K562 (cell line): ENCODE measurements around the gene PGPEP1. TPM values are rescaled to one million over a fixed set of nuclear protein-coding genes. Genes with fewer than 3 reads are reported as not detected.

Experiments
- ATF2 ChIP-seq: sonication (generic); formaldehyde crosslinking; IDR thresholded peaks from 2 replicates; pipeline ENCODE4 v1.8.1; 2022; ENCODE audit warnings: missing genetic modification reagents
- CXXC5 ChIP-seq: fragments of 250-450 bp; sonication (Bioruptor Pico); IDR thresholded peaks from 2 replicates; pipeline ENCODE4 v1.8.0; 2022; ENCODE audit warnings: inconsistent platforms, mild to moderate bottlenecking, moderate library complexity
- HCFC1 ChIP-seq: IDR thresholded peaks from 2 replicates; pipeline ENCODE4 v1.6.1; 2012; ENCODE audit warnings: low read depth, low read length, improper control_type of control experiment
- HNRNPL ChIP-seq: fragments of 200-400 bp; formaldehyde crosslinking; IDR thresholded peaks from 2 replicates; pipeline ENCODE4 v1.6.1; 2017; ENCODE audit warnings: low read depth, mild to moderate bottlenecking, low read length
- HNRNPLL ChIP-seq: fragments of 200-400 bp; formaldehyde crosslinking; IDR thresholded peaks from 2 replicates; pipeline ENCODE4 v1.6.1; 2017; ENCODE audit warnings: low read length, low read depth, mild to moderate bottlenecking; ENCODE audit not compliant: poor library complexity, severe bottlenecking
- JUN ChIP-seq, 2 experiments: sonication (generic) in 1 of 2; formaldehyde crosslinking in 1 of 2; IDR thresholded peaks; 2 replicates each; pipeline versions ENCODE4 v1.6.1 to v1.8.0; 2012 to 2022; ENCODE audit warnings: borderline replicate concordance in 2 of 2, mild to moderate bottlenecking in 2 of 2, improper control_type of control experiment in 1 of 2, low read depth in 1 of 2, low read length in 1 of 2, missing genetic modification reagents in 1 of 2
- MYC ChIP-seq, 2 experiments: fragments of 250-450 bp in 1 of 2; sonication (Bioruptor Pico) in 1 of 2; IDR thresholded peaks; 2 replicates each; pipeline versions ENCODE4 v1.5.1 to v1.6.1; 2012 to 2021; ENCODE audit warnings: low read depth in 2 of 2, borderline replicate concordance in 1 of 2, improper control_type of control experiment in 1 of 2, low read length in 1 of 2, mild to moderate bottlenecking in 1 of 2, moderate library complexity in 1 of 2
- NR1H2 ChIP-seq: sonication (generic); formaldehyde crosslinking; IDR thresholded peaks from 2 replicates; pipeline ENCODE4 v1.4.0; 2020; ENCODE audit warnings: mild to moderate bottlenecking, missing genetic modification reagents
- NR4A1 ChIP-seq, 2 experiments: fragments of 250-450 bp in 1 of 2; fragments of 450-650 bp in 1 of 2; sonication (Bioruptor Pico) in 1 of 2; IDR thresholded peaks; 2 replicates each; pipeline versions ENCODE4 v1.4.0 to v1.6.1; 2016 to 2020; ENCODE audit warnings: mild to moderate bottlenecking in 2 of 2, missing compliant biosample characterization in 1 of 2, missing genetic modification characterization in 1 of 2, moderate library complexity in 1 of 2
- NRF1 ChIP-seq, 2 experiments: fragments of 450-650 bp; IDR thresholded peaks in 1 of 2; conservative IDR thresholded peaks in 1 of 2; 2 replicates each; pipeline ENCODE4 v1.6.1; 2014; ENCODE audit warnings: mild to moderate bottlenecking in 2 of 2
- PCBP1 ChIP-seq: fragments of 200-400 bp; formaldehyde crosslinking; IDR thresholded peaks from 2 replicates; pipeline ENCODE4 v1.6.1; 2018; ENCODE audit warnings: mild to moderate bottlenecking, low read depth, low read length; ENCODE audit not compliant: poor library complexity, severe bottlenecking
- PRPF4 ChIP-seq: fragments of 200-400 bp; formaldehyde crosslinking; IDR thresholded peaks from one replicate; pipeline ENCODE4 v1.6.1; 2017; ENCODE audit warnings: low read length, low read depth, mild to moderate bottlenecking; ENCODE audit not compliant: insufficient read depth, poor library complexity, severe bottlenecking
- RCOR1 ChIP-seq, 2 experiments: IDR thresholded peaks; 2 replicates each; pipeline ENCODE4 v1.6.1; 2012; ENCODE audit warnings: low read depth in 2 of 2, low read length in 2 of 2, borderline replicate concordance in 1 of 2, improper control_type of control experiment in 1 of 2
- SAFB2 ChIP-seq: fragments of 200-400 bp; formaldehyde crosslinking; IDR thresholded peaks from 2 replicates; pipeline ENCODE4 v1.6.1; 2018; ENCODE audit warnings: borderline replicate concordance, low read length, low read depth, moderate library complexity; ENCODE audit not compliant: severe bottlenecking
- SMAD1 ChIP-seq: fragments of 150-350 bp; IDR thresholded peaks from 2 replicates; pipeline ENCODE4 v1.6.1; 2014; ENCODE audit warnings: low read length, low read depth; ENCODE audit not compliant: partially characterized antibody
- SMARCC2 ChIP-seq: fragments of 450-650 bp; IDR thresholded peaks from 2 replicates; pipeline ENCODE4 v1.6.1; 2017; ENCODE audit warnings: antibody characterized with exemption, moderate library complexity, mild to moderate bottlenecking, low read depth
- SMC3 ChIP-seq: conservative IDR thresholded peaks from 2 replicates; pipeline ENCODE4 v1.6.1; 2011; ENCODE audit warnings: low read depth, low read length, improper control_type of control experiment; ENCODE audit not compliant: insufficient read depth
- TAF1 ChIP-seq: IDR thresholded peaks from 2 replicates; pipeline ENCODE4 v1.6.1; 2011; ENCODE audit warnings: mild to moderate bottlenecking, low read length, moderate library complexity; ENCODE audit not compliant: insufficient read depth, control insufficient read depth, severe bottlenecking; ENCODE audit errors: extremely low read depth
- TCF7 ChIP-seq: sonication (generic); IDR thresholded peaks from 2 replicates; pipeline ENCODE4 v1.6.1; 2016; ENCODE audit warnings: antibody characterized with exemption, borderline replicate concordance
- ZNF224 ChIP-seq: sonication (generic); formaldehyde crosslinking; IDR thresholded peaks from 2 replicates; pipeline ENCODE4 v1.8.0; 2022; ENCODE audit warnings: mild to moderate bottlenecking, missing genetic modification reagents
- ZNF24 ChIP-seq: fragments of 450-650 bp; IDR thresholded peaks from 2 replicates; pipeline ENCODE4 v1.6.1; 2016
- ZNF316 ChIP-seq: fragments of 450-650 bp; IDR thresholded peaks from 2 replicates; pipeline ENCODE4 v1.6.1; 2016
- ZNF431 ChIP-seq: sonication (generic); formaldehyde crosslinking; IDR thresholded peaks from 2 replicates; pipeline ENCODE4 v1.8.0; 2022; ENCODE audit warnings: mild to moderate bottlenecking, missing genetic modification reagents
- ZNF740 ChIP-seq, 3 experiments: fragments of 200-800 bp in 1 of 3; sonication (Bioruptor generic) in 1 of 3; sonication (generic) in 1 of 3; formaldehyde crosslinking in 1 of 3; IDR thresholded peaks; 2 replicates each; pipeline versions ENCODE4 v1.6.1 to v1.8.0; 2016 to 2022; ENCODE audit warnings: mild to moderate bottlenecking in 2 of 3, missing compliant biosample characterization in 2 of 3, missing genetic modification characterization in 2 of 3, missing genetic modification reagents in 1 of 3
- polyA plus RNA-seq, 8 experiments: library from polyadenylated mRNA; depleted of rRNA in 4 of 8; stranded (reverse) in 5 of 8; unstranded in 3 of 8; fragments of >200 nt; fragmentation: Nextera tagmentation in 2 of 8; fragmentation: Illumina TruSeq in 1 of 8; extraction: Ambion mirVana in 2 of 8; extraction: Trizol in 1 of 8; gene quantifications; 2 replicates each; pipeline versions ENCODE4 v1.2.1 to v1.2.3, GENCODE V29; 2011 to 2014; ENCODE audit warnings: inconsistent platforms in 1 of 8, missing spikeins in 1 of 8
- total RNA-seq, 7 experiments: library from RNA; depleted of rRNA in 6 of 7; stranded (reverse); fragments of >200 nt in 6 of 7; fragmentation: Illumina TruSeq in 2 of 7; extraction: Trizol in 2 of 7; gene quantifications; 2 replicates each; pipeline versions ENCODE4 v1.2.1 to v1.2.3, GENCODE V29; 2011 to 2021; ENCODE audit warnings: low replicate concordance in 1 of 7

PGPEP1 gene
- total and polyA plus RNA-seq, 9 of the 15 experiments (the other 6 are each of a cell fraction or from before 2014, with no cell fraction given) = 10.0 to 69.6 (median 33.5) TPM

DNA sequence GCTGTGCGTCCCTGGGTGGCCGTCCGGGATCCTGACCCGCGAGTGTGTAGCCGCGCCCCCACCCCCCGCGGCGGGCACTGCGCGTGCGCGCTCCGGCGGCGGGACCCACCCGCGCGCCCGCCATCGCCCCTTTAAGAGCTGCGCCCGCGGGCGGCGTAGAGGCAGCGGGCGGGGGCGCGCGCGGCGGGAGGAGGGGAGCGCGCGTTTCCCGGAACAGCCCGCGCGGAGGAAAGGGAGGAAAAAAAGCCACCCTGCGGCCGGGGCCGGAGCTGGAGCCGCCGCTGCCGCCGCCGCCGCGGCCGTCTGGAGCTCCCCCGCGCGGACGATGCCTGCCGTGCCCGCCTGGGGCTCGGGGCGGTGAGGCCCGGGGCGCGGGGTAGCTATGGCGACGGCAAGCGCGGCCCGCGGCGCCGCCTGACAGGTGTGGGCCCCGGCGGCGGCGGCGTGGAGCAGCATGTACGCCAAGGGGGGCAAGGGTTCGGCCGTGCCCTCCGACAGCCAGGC is 78.8 kb downstream of the PGPEP1 start, which contains the start of gene SSBP4 (continued):
- TF ChIP-seq NRF1 (conservative IDR thresholded peaks at IDR 0.05 in 1 of 2, IDR thresholded peaks at IDR 0.05 in 1 of 2) (peak in 1 of 2 experiments; percentile 92; a peak in 3 of 4 replicates), SMC3 (peak; percentile 41; the same call in 1 of the 2 replicates), NR1H2 (CRISPR knock-in tag) (no peak), SMARCC2 (no peak), SAFB2 (no peak), HNRNPLL (peak; percentile 31), PCBP1 (peak; percentile 5), SMAD1 (no peak), RCOR1 (IDR thresholded peaks at IDR 0.05; ENCODE audit: borderline replicate concordance in 1 of 2, low read depth in 2 of 2, low read length in 2 of 2) (peak in 1 of 2 experiments; percentile 9; a peak in 2 of 4 replicates), ZNF316 (no peak), TAF1 (peak; percentile 63), CXXC5 (CRISPR knock-in tag) (peak; percentile 98), NR4A1 (CRISPR knock-in tag; IDR thresholded peaks at IDR 0.05) (no peak), NR4A1 (tag; IDR thresholded peaks at IDR 0.05) (no peak), ATF2 (CRISPR knock-in tag) (no peak), PRPF4 (no peak), ZNF224 (CRISPR knock-in tag) (peak; percentile 12; the same call in 1 of the 2 replicates), ZNF431 (peak; percentile 84), HNRNPL (peak; percentile 66; the same call in 1 of the 2 replicates), TCF7 (no peak), HCFC1 (peak; percentile 56; the same call in 1 of the 2 replicates), ZNF24 (peak; percentile 11; the same call in 1 of the 2 replicates), JUN (IDR thresholded peaks at IDR 0.05; ENCODE audit: borderline replicate concordance, low read depth, low read length) (no peak), JUN (CRISPR knock-in tag; IDR thresholded peaks at IDR 0.05; ENCODE audit: borderline replicate concordance) (peak; percentile 84; the same call in 1 of the 2 replicates), ZNF740 (CRISPR knock-in tag; IDR thresholded peaks at IDR 0.05) (peak; percentile 29; the same call in 1 of the 2 replicates), ZNF740 (tag; IDR thresholded peaks at IDR 0.05) (no peak), MYC (IDR thresholded peaks at IDR 0.05; ENCODE audit: low read depth, low read length) (peak; percentile 46), MYC (CRISPR knock-in tag; IDR thresholded peaks at IDR 0.05; ENCODE audit: borderline replicate concordance, low read depth) (no peak)
